ENCODE results near the gene PBX2. TPM values are rescaled to one million over a fixed set of nuclear protein-coding genes. Genes with fewer than 3 reads are reported as not detected.
"Not testable (repeated sequence)": the region's sequence is repeated elsewhere in the genome, so short reads cannot be mapped to it uniquely, and the experiment has no call there.

Gene PBX2
- total RNA-seq, 1 donor from 2014 or later, result 26.7 TPM

DNA sequence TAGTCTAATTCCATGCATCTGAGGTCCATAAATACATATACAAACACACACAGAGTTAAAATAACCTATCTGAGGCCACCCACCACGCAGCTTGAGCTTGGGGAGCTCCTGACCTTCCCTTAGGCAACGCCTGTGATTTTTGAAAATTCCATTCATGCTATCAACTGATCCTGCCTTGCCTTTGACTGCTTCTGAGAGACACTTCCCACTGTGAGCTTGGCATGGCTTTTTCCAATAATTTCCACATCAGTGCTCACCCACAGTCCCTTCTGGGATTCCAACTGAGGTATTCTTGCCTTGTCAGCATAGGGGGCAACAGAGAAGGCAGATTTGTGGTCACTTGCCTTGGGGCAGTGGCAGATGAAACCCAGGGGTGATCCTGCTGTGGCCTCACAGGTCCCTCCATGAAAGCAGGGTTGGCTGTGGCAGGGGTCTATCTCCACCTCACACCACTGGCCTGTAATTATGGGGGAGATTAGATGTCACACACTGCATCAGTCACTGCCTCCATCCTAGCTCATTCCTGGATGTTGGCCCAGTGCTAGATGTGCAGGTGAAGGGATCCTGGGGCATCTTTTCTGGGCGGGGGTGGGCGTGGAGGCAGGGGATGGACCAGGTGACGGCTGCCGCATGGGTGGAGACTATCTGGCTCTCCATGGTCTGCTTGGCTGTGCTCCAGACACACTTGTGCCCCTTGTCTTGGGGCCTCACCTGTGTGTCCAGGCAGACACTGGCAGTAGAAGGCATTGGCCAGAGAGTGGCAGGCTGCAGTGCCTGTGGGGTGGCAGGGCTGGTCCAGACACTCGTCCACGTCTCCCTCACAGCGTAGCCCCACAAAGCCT, 13.6 kb upstream of the PBX2 start:
- no peak for DNase-seq (ENCODE audit: low spot score)

DNA sequence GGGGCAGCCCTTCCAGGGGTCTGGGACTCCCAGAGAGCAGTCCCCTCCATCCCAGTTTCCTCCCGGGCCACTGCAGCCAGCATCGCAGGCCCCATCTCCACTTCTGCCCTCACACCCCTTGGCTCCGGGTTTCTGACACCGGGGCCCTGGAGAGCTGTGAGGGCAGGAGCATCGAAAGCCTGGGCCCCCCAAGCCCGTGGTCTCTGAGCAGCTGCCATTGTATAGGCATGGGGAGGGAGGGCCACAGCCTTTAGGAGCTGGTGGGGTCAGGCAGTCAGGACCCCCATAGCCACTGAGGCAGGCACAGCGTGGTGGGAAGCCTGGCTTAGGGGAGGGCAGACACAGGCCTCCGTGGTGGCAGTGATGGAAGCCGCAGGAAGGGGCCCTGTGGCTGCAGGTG, 12.2 kb upstream of the PBX2 start:
- ATAC-seq (no peak), DNase-seq (ENCODE audit: low spot score) (no peak)

More for the DNA sequence above, 13.6 kb upstream of the PBX2 start:
- ATAC-seq, result no peak

GRCh38 chr6:32200711-32201475, 10.9 kb upstream of the PBX2 start:
- ATAC-seq, result no peak
- no peak for DNase-seq (ENCODE audit: low spot score)

DNA sequence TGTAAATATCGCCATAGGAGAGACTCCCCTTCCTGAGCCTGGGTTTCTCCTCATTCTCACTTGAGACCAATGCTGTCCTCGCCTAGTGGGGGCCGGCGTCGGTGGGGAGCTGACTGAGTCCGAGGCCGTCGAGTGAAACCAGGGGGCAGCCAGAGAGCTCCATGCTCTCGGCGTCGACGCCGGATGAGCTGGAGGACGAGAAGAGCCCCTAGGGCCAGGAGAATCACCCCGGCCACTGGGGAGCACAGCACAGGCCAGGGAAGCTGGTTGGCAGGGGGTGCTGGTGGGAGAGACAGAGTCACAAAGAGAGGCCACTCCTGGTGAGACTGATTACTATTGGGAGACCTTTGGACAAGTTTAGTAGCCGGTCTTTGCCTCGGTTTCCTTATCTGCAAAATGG, 8.9 kb upstream of the PBX2 start:
- DNase-seq (ENCODE audit: low spot score) (no peak), ATAC-seq (no peak)

DNA sequence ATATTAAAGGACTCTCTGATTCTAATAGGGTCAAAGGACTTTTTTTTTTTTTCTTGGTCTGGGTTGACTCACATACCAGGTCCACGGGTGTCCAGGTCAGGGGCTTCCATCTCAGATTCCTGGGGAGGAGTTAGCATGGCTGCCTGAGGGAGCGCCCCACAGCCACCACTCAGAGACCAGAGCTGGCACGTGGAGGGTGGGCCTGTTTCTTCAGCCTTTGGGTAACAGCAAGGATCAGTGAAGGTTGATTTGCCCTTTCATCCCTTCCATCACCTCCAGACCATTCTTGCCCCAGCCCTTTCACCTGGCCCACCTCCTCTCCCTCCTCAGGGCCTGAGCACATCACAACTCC, 8.3 kb upstream of the PBX2 start:
- ATAC-seq, result no peak
- no peak for DNase-seq (ENCODE audit: low spot score)

DNA sequence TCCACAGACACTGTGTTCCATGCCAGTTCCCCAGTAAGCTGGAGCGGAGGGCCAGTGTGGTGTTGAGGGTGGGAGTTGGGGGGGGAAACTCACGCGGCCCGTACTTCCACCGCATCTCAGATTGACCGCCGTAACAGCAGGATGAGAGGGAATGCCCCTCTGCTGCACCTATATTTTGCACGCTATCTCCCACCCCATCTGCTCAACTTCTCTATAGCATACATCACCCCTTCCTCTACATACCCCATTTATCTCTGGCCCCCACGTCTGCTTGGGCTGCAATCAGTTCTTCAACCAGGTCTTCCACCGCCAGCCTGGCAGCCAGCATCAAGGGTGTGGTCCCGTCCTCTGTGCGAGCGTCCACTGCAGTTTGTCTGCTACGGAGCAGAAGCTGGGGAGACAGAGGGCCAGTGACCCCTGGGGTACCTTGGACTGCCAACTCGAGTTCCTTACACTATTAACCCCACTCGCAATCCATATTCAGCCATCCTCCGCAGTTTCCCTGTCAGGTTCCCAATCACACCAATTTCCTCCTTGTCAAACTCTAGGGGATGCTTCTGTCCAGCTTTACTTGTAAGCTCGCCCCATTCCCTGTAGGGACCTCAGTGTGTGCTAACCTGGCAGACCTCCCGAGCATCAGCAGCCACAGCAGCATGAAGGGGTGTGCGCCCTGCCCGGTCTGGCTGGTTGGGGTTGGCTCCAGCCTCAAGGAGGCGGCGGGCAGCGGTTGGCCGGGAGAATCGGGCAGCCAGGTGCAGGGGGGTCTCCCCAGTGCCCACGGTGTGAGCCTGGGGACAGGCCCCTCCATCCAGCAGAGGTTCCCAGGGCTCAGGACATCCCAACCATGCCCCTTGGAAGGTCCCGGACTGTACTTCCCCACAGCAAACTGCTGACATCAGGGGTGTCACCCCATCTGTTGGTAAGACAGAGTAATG, 6.9 kb upstream of the PBX2 start:
- DNase-seq (ENCODE audit: low spot score) (no peak), ATAC-seq (no peak)

GRCh38 chr6:32195902-32196681, 6.1 kb upstream of the PBX2 start:
- peak; percentile 7 for ATAC-seq

DNA sequence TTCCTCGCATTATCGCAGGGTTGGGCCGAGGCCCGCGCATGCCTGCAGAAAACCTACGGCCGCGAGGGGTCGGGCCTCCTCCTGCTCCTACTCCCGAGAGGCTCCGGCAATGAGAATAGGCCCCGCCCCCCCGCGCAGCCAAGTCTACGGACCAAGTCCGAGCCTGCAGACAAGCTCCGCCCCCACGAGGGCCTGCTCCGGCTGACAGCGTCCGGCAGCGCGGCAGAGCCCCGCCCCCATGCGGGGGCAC, 5.6 kb upstream of the PBX2 start:
- DNase-seq (ENCODE audit: low spot score) (peak; percentile 100), ATAC-seq (peak; percentile 89)

More at GRCh38 chr6:32195902-32196681, 6.1 kb upstream of the PBX2 start:
- DNase-seq (ENCODE audit: low spot score), result peak; percentile 82

- DNase-seq (ENCODE audit: low spot score) (no peak), ATAC-seq (no peak)
Observed at GRCh38 chr6:32194825-32195651, 5.0 kb upstream of the PBX2 start.

- ATAC-seq, result no peak
- DNase-seq (ENCODE audit: low spot score), result no peak
Observed at GRCh38 chr6:32194388-32194787, 4.4 kb upstream of the PBX2 start.

- DNase-seq (ENCODE audit: low spot score); ATAC-seq: not testable (repeated sequence)
Observed at GRCh38 chr6:32193096-32193495, 3.1 kb upstream of the PBX2 start.

GRCh38 chr6:32192608-32193039, 2.6 kb upstream of the PBX2 start, which contains the start of gene GPSM3:
GPSM3 (minus strand) TSS chr6:32192643; CDS start chr6:32192513, 130 bp downstream.
- ATAC-seq (no peak), DNase-seq (ENCODE audit: low spot score) (peak; percentile 63)

DNA sequence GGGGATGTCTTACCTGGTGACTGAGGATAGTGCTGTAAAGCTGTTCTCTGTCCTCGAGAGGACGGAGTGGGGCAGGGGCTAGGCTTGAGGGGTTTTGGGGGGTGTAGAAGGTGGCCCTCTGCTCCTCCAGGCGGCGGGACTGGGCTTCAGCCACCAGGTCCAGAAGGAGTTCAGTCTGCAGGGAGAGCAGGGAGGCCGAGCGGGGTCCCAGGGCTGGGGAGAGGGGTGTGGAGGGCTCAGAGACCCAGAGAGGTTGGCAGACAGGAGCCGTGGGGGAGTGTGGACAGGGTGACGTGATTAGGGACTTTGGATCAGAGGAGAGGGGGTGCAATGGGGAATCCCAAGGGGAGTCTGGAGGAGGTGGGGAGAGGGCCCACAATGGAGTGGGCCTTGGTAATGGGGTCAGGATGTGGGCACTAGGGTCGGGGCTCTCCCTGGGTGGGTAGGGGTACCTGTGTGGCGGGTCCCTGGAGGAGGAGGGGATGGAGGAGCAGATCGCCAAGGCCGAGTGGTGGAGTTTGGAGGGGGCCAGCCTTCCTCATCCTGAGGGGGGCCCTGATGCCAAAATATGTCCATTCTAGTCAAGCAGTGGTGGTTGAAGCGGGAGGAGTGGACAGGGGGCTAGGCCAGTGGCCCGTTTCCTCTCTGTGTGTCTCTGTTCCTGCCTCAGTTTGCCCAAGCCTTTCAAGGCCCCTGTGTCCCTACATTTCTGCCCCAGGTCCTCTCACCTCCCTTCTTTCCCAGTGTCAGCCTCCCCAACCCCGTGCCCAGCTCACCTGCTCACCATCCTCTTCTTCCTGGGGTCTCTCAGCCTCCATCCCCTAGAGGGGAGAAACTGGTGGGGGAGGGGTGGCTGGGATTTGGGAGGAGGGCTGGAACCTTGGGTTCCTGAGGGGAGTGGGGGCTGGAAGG, 1.9 kb upstream of the PBX2 start:
- no peak for ATAC-seq
- DNase-seq (ENCODE audit: low spot score), result no peak

DNA sequence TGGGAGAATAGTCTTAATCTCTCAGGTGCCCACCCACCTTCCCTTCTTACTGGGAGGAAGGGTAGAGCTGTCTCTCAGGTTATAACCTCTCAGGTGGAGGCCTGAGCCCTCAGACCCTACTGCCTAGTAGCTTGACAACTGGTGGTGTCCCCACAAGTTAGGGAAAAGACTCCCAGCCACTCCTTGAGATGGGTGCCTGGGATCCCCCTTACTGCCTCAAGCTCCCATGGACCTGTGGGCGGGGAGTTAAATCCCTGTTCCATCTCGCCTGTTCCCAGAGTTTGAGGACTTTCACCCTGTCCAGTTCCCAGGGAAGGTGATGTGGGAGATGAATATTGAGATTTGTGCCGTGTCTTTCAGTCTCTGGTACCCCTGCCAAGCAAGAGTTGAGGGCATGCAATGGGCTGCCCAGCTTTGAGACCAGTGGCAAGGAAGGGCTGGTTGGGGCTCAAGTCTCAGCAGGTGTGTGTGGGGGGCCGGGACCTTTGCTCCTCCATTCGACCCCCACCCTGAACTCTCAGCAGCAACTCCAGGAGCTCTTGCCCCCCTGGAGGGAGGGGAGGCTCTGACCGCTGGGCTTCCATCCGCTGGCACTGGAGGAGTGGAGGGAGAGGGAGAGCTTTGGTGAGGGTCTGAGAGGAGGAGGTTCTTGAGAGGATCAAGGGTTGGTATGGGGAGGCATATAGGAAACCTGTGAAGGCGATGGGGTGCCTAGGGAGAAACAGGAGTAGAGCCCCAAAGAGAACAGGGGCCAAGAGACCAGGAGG, 1.1 kb upstream of the PBX2 start:
- DNase-seq (ENCODE audit: low spot score), result no peak
- ATAC-seq, result no peak

GRCh38 chr6:32189742-32190053, 304 bp downstream of the PBX2 start:
- ATAC-seq (peak; percentile 4), DNase-seq (ENCODE audit: low spot score) (no peak)

DNA sequence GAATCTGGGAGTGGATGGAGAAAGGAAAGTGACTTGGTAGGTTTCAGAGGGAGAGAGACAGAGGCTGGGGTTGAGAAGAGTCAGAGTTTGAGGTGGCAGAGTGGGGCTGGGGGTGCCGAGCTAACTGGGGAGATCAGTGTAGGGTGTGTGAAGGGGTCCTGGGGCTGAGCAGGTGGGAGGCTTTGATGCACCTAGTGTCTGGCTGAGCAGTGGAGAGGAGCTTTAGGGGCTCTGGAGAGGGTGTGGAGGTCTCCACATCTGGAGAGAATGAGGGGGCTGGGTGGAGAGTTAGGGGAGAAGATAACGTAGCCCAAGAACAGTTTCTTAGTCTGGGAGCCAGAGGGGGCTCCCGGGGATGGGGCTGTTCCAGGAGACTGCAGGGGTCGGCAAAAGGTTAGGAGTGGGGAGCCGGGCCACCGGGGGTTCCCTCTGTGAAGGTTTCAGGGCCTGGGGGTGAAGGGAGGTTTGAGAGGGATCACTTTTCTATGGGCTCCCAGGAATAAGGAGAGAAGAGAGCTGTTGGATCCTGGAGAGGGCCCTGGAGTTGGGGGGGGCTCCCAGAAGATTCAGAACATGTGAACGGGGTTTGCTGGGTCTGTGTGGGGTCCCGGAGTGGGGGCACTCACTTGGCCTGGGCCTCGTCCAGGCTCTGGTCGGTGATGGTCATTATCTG, 797 bp downstream of the PBX2 start:
- ATAC-seq (no peak), DNase-seq (ENCODE audit: low spot score) (no peak)

DNA sequence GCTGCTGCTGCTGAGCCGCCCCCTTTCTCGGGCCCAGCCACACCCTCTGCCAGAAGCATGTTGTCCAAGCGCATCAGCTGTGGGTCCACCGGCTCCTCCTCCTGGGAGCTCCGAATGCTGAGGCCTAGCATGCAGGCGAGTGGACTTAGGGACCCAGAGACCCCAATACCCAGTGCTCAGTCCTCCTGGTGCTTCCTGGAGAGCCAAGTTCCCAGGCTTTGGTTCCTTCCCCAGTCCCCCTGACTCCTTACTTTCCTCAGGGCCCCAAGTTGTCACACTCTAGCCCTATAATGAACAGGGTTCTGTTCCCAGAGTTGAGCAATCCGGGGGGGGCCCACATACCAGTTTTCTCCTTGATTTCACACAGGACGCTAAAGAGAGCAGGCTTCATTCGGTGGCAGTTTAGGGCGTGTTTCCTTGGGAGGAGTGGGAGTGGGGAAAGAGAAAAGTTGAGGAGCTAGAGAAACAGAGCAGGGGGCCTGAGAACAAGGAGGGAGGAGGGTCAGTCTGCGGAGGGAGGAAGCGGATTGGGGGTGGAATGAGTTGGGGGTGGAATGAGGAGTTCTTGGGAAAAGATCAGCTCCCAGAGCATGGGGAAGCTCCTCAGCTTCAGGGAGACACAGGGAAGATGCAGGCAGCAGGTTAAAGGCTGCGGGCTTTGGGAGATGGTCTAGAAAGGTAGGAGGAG, 1.5 kb downstream of the PBX2 start:
- ATAC-seq, result no peak
- DNase-seq (ENCODE audit: low spot score), result no peak
